ENCODE measurements around the gene ARRDC2. TPM values are rescaled to one million over a fixed set of nuclear protein-coding genes. Genes with fewer than 3 reads are reported as not detected.
"Not testable (repeated sequence)": the region's sequence is repeated elsewhere in the genome, so short reads cannot be mapped to it uniquely, and the experiment has no call there.

ARRDC2 gene
- total RNA-seq, 1 experiment from 2014 or later, result 18.8 TPM

GRCh38 chr19:17982430-17982829 is 25.5 kb upstream of the ARRDC2 start:
- no peak for TF ChIP-seq CTCF (IDR thresholded peaks at IDR 0.05; ENCODE audit: unreplicated experiment)
- no peak for DNase-seq (ENCODE audit: unreplicated experiment)
- BruUV-seq (replicated peaks), result no TSS peak
- Mint-ChIP-seq H3K36me3 (ENCODE audit: insufficient read depth, unreplicated experiment) (no peaks in the 10 kb centered on the region), H3K4me3 (ENCODE audit: unreplicated experiment) (no peak overlapping the region), H3K9me3 (ENCODE audit: unreplicated experiment) (no peaks in the 10 kb centered on the region), H3K27me3 (ENCODE audit: insufficient read depth, unreplicated experiment) (peaks cover 9% of the 10 kb centered on the region), H3K4me1 (ENCODE audit: insufficient read depth, unreplicated experiment) (no peaks in the 10 kb centered on the region), H3K27ac (ENCODE audit: low read depth, unreplicated experiment) (no peak overlapping the region)
- ChIA-PET CTCF (interaction anchor here (0.7 to 1.2 kb wide), 2 partner anchors 12 to 44 kb away, joined by 3 to 5 read pairs; no protein-coding TSS in a partner anchor), POLR2A (no interaction called here)
- intact Hi-C loops (cut with micrococcal nuclease), result no loop called here

GRCh38 chr19:17985037-17985818 is 22.7 kb upstream of the ARRDC2 start:
- no peak for DNase-seq (ENCODE audit: unreplicated experiment)
- H3K4me1 Mint-ChIP-seq (ENCODE audit: insufficient read depth, unreplicated experiment), result no peaks in the 10 kb centered on the region
- no peak for TF ChIP-seq CTCF (IDR thresholded peaks at IDR 0.05; ENCODE audit: unreplicated experiment)
- BruUV-seq (replicated peaks), result no TSS peak
- no peak overlapping the region for H3K27ac Mint-ChIP-seq (ENCODE audit: low read depth, unreplicated experiment)
- peaks cover 9% of the 10 kb centered on the region for H3K27me3 Mint-ChIP-seq (ENCODE audit: insufficient read depth, unreplicated experiment)
- no peak overlapping the region for H3K4me3 Mint-ChIP-seq (ENCODE audit: unreplicated experiment)
- H3K9me3 Mint-ChIP-seq (ENCODE audit: unreplicated experiment), result no peaks in the 10 kb centered on the region
- ChIA-PET CTCF (interaction anchor here (1.0 kb wide), 1 partner anchor 47 kb away, joined by 4 read pairs; no protein-coding TSS in a partner anchor), POLR2A (no interaction called here)
- intact Hi-C loops (cut with micrococcal nuclease), result no loop called here
- H3K36me3 Mint-ChIP-seq (ENCODE audit: insufficient read depth, unreplicated experiment), result no peaks in the 10 kb centered on the region

- POLR2A ChIA-PET, result interaction anchor here (0.6 kb wide), 1 partner anchor 131 kb away, joined by 3 read pairs; no protein-coding TSS in a partner anchor
- H3K9me3 Mint-ChIP-seq (ENCODE audit: unreplicated experiment); H3K27ac Mint-ChIP-seq (ENCODE audit: low read depth, unreplicated experiment); H3K4me1 Mint-ChIP-seq (ENCODE audit: insufficient read depth, unreplicated experiment); H3K36me3 Mint-ChIP-seq (ENCODE audit: insufficient read depth, unreplicated experiment); intact Hi-C loops (cut with micrococcal nuclease); H3K27me3 Mint-ChIP-seq (ENCODE audit: insufficient read depth, unreplicated experiment); BruUV-seq (replicated peaks); H3K4me3 Mint-ChIP-seq (ENCODE audit: unreplicated experiment); DNase-seq (ENCODE audit: unreplicated experiment): not testable (repeated sequence)
- CTCF ChIA-PET, result interaction anchor here (1.0 to 1.2 kb wide), 2 partner anchors 8 to 41 kb away, joined by 3 to 4 read pairs; no protein-coding TSS in a partner anchor
These were observed 21.4 kb upstream of the ARRDC2 start for GRCh38 chr19:17986569-17986968.

GRCh38 chr19:17988161-17988560 is 19.8 kb upstream of the ARRDC2 start:
- Mint-ChIP-seq H3K27me3 (ENCODE audit: insufficient read depth, unreplicated experiment) (no peaks in the 10 kb centered on the region), H3K4me1 (ENCODE audit: insufficient read depth, unreplicated experiment) (no peaks in the 10 kb centered on the region), H3K4me3 (ENCODE audit: unreplicated experiment) (no peak overlapping the region), H3K36me3 (ENCODE audit: insufficient read depth, unreplicated experiment) (no peaks in the 10 kb centered on the region), H3K9me3 (ENCODE audit: unreplicated experiment) (no peaks in the 10 kb centered on the region), H3K27ac (ENCODE audit: low read depth, unreplicated experiment) (no peak overlapping the region)
- no TSS peak for BruUV-seq (replicated peaks)
- no peak for TF ChIP-seq CTCF (IDR thresholded peaks at IDR 0.05; ENCODE audit: unreplicated experiment)
- ChIA-PET CTCF (interaction anchor here (0.8 to 2.2 kb wide), 3 partner anchors 9 to 118 kb away, joined by 5 to 16 read pairs (median 8); no protein-coding TSS in a partner anchor), POLR2A (no interaction called here)
- intact Hi-C loops (cut with micrococcal nuclease), result no loop called here
- DNase-seq (ENCODE audit: unreplicated experiment), result no peak

Measured in MCF 10A (cell line).